Liver (tissue), 9 donors: Measurements from ENCODE around the gene CLASRP. TPM values are rescaled to one million over a fixed set of nuclear protein-coding genes. Genes with fewer than 3 reads are reported as not detected.

Experiments used
- DNase-seq: peaks from one replicate; pipeline ENCODE4 v3.0.0-alpha.2; 2017; ENCODE audit warnings: low spot score
- H3K27ac ChIP-seq, 2 donors: one replicate each; pipeline ENCODE4 v1.7.0; 2013; ENCODE audit warnings: inconsistent platforms in 2 of 2, low read length in 2 of 2, control low read depth in 1 of 2, low read depth in 1 of 2, mild to moderate bottlenecking in 1 of 2
- H3K27me3 ChIP-seq, 4 donors: one replicate each; pipeline versions ENCODE4 v1.6.1 to v1.7.0; 2013; ENCODE audit warnings: low read length in 3 of 4, inconsistent platforms in 1 of 4, mild to moderate bottlenecking in 1 of 4, moderate library complexity in 1 of 4; ENCODE audit not compliant: control insufficient read depth in 4 of 4, insufficient read depth in 4 of 4
- H3K36me3 ChIP-seq, 4 donors: one replicate each; pipeline versions ENCODE4 v1.6.1 to v1.7.0; 2013; ENCODE audit warnings: low read length in 3 of 4, mild to moderate bottlenecking in 3 of 4, low read depth in 1 of 4, moderate library complexity in 1 of 4; ENCODE audit not compliant: control insufficient read depth in 4 of 4, insufficient read depth in 3 of 4
- H3K4me1 ChIP-seq, 4 donors: one replicate each; pipeline versions ENCODE4 v1.6.1 to v1.7.0; 2013; ENCODE audit warnings: low read length in 3 of 4, mild to moderate bottlenecking in 3 of 4, moderate library complexity in 1 of 4; ENCODE audit not compliant: control insufficient read depth in 4 of 4, insufficient read depth in 4 of 4
- H3K4me3 ChIP-seq, 3 donors: one replicate each; pipeline versions ENCODE4 v1.6.1 to v1.7.0; 2013; ENCODE audit warnings: low read length in 3 of 3, control low read depth in 1 of 3, low read depth in 1 of 3, mild to moderate bottlenecking in 1 of 3
- H3K9ac ChIP-seq, 2 donors: one replicate each; pipeline ENCODE4 v1.7.0; 2013; ENCODE audit warnings: low read length in 2 of 2, mild to moderate bottlenecking in 2 of 2, moderate library complexity in 2 of 2, control low read depth in 1 of 2, low read depth in 1 of 2
- H3K9me3 ChIP-seq, 4 donors: one replicate each; pipeline versions ENCODE4 v1.6.1 to v1.7.0; 2013; ENCODE audit warnings: low read length in 3 of 4; ENCODE audit not compliant: control insufficient read depth in 4 of 4
- ATF3 ChIP-seq: IDR thresholded peaks from 2 replicates; pipeline ENCODE4 v1.6.1; 2016; ENCODE audit warnings: antibody characterized with exemption
- CTCF ChIP-seq: fragments of 150-350 bp; IDR thresholded peaks from 2 replicates; pipeline ENCODE4 v1.5.1; 2017; ENCODE audit warnings: improper control_type of control experiment, low read depth, low read length; ENCODE audit not compliant: missing input control
- EGR1 ChIP-seq, 2 donors: IDR thresholded peaks; 2 replicates each; pipeline ENCODE4 v1.6.1; 2016 to 2018; ENCODE audit warnings: antibody characterized with exemption in 2 of 2, low read depth in 2 of 2
- FOXA1 ChIP-seq: IDR thresholded peaks from 2 replicates; pipeline ENCODE4 v1.6.1; 2016; ENCODE audit warnings: antibody characterized with exemption
- FOXA2 ChIP-seq: IDR thresholded peaks from 2 replicates; pipeline ENCODE4 v1.6.1; 2016; ENCODE audit warnings: antibody characterized with exemption
- GABPA ChIP-seq, 2 donors: IDR thresholded peaks in 1 of 2; conservative IDR thresholded peaks in 1 of 2; 2 replicates each; pipeline ENCODE4 v1.6.1; 2016; ENCODE audit warnings: antibody characterized with exemption in 2 of 2, mild to moderate bottlenecking in 1 of 2, moderate library complexity in 1 of 2
- HNF4A ChIP-seq, 2 donors: conservative IDR thresholded peaks; 2 replicates each; pipeline ENCODE4 v1.6.1; 2016; ENCODE audit warnings: antibody characterized with exemption in 2 of 2, mild to moderate bottlenecking in 2 of 2
- JUND ChIP-seq, 2 donors: IDR thresholded peaks; 2 replicates each; pipeline ENCODE4 v1.6.1; 2016; ENCODE audit warnings: antibody characterized with exemption in 2 of 2
- NR2F2 ChIP-seq: IDR thresholded peaks from 2 replicates; pipeline ENCODE4 v1.6.1; 2016; ENCODE audit warnings: antibody characterized with exemption
- RAD21 ChIP-seq, 2 donors: IDR thresholded peaks; 2 replicates each; pipeline ENCODE4 v1.6.1; 2016; ENCODE audit warnings: antibody characterized with exemption in 2 of 2, mild to moderate bottlenecking in 2 of 2
- RXRA ChIP-seq, 2 donors: IDR thresholded peaks; 2 replicates each; pipeline ENCODE4 v1.6.1; 2017 to 2018; ENCODE audit warnings: antibody characterized with exemption in 2 of 2, mild to moderate bottlenecking in 1 of 2
- SP1 ChIP-seq: IDR thresholded peaks from 2 replicates; pipeline ENCODE4 v1.6.1; 2018; ENCODE audit warnings: antibody characterized with exemption, mild to moderate bottlenecking
- YY1 ChIP-seq: IDR thresholded peaks from 2 replicates; pipeline ENCODE4 v1.6.1; 2016; ENCODE audit warnings: antibody characterized with exemption, mild to moderate bottlenecking
- ZBTB33 ChIP-seq: IDR thresholded peaks from 2 replicates; pipeline ENCODE4 v1.6.1; 2016; ENCODE audit warnings: antibody characterized with exemption
- WGBS: extraction: QIAGEN DNeasy Blood & Tissue Kit; methylation state at CpG from one replicate; pipeline ENCODE4 v1.1.7; 2013; 5-methylcytosine and 5-hydroxymethylcytosine counted together
- polyA plus RNA-seq, 2 donors: library from polyadenylated mRNA; stranded (reverse) in 1 of 2; unstranded in 1 of 2; fragments of 200-250 nt in 1 of 2; fragments of >200 nt in 1 of 2; fragmentation: Nextera tagmentation in 1 of 2; extraction: Ambion mirVana in 1 of 2; gene quantifications; one replicate each; pipeline versions ENCODE4 v1.2.1 to v1.2.3, GENCODE V29; 2013 to 2015
- total RNA-seq, 2 donors: library from RNA; depleted of rRNA; stranded (reverse); fragments of >200 nt; gene quantifications; one replicate each; pipeline ENCODE4 v1.2.3, GENCODE V29; 2014
- TF ChIP-seq, protein P1 (sequence below): IDR thresholded peaks from 2 replicates; pipeline ENCODE4 v1.6.1; 2016; ENCODE audit warnings: antibody characterized with exemption
- donor health status: healthy.
- donor health status: healthy.
- donor health status: healthy.
- donor health status: healthy.
- donor health status: healthy.

Gene CLASRP
- total and polyA plus RNA-seq, 4 donors = 9.0 to 44.3 (median 12.8) TPM

GRCh38 chr19:45051929-45052579 lies 13.2 kb downstream of the CLASRP start:
- Histone ChIP-seq H3K36me3 (peaks cover 11 to 43% (median 31%) of the 10 kb centered on the region in 4 donors), H3K4me3 (no peak overlapping the region), H3K27me3 (no peaks in the 10 kb centered on the region), H3K9me3 (no peaks in the 10 kb centered on the region), H3K27ac (no peak overlapping the region), H3K9ac (no peak overlapping the region), H3K4me1 (peaks cover 3 to 36% (median 29%) of the 10 kb centered on the region in 4 donors)
- WGBS = 64% methylated on average over 9 of the region's 9 CpGs
- no peak for DNase-seq
- TF ChIP-seq JUND (IDR thresholded peaks at IDR 0.05) (no peak), CTCF (no peak), EGR1 (IDR thresholded peaks at IDR 0.05; ENCODE audit: low read depth in 2 of 2) (no peak), FOXA1 (no peak), ZBTB33 (no peak), GABPA (IDR thresholded peaks at IDR 0.05 in 1 of 2, conservative IDR thresholded peaks at IDR 0.05 in 1 of 2) (no peak), HNF4A (conservative IDR thresholded peaks at IDR 0.05) (no peak)
- TF ChIP-seq, protein P1, sequence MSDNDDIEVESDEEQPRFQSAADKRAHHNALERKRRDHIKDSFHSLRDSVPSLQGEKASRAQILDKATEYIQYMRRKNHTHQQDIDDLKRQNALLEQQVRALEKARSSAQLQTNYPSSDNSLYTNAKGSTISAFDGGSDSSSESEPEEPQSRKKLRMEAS = no peak

- no peaks in the 10 kb centered on the region for H3K9me3 ChIP-seq
- no peaks in the 10 kb centered on the region for H3K27me3 ChIP-seq
- DNase-seq = no peak
- H3K4me3 ChIP-seq = no peak overlapping the region
- H3K4me1 ChIP-seq = peaks cover 0 to 3% (median 0%) of the 10 kb centered on the region in 4 donors
- WGBS = 93% methylated on average over 8 of the region's 8 CpGs
- TF ChIP-seq, protein P1 = no peak
- TF ChIP-seq ATF3 (no peak), JUND (IDR thresholded peaks at IDR 0.05) (no peak), RXRA (IDR thresholded peaks at IDR 0.05) (no peak), FOXA1 (no peak), FOXA2 (no peak), GABPA (IDR thresholded peaks at IDR 0.05 in 1 of 2, conservative IDR thresholded peaks at IDR 0.05 in 1 of 2) (no peak), RAD21 (IDR thresholded peaks at IDR 0.05) (no peak), HNF4A (conservative IDR thresholded peaks at IDR 0.05) (no peak), ZBTB33 (no peak), SP1 (no peak), EGR1 (IDR thresholded peaks at IDR 0.05; ENCODE audit: low read depth in 2 of 2) (no peak), CTCF (no peak), YY1 (no peak), NR2F2 (no peak)
- H3K36me3 ChIP-seq = peaks cover 26 to 86% (median 66%) of the 10 kb centered on the region in 4 donors
- H3K9ac ChIP-seq = no peak overlapping the region
- no peak overlapping the region for H3K27ac ChIP-seq
These were observed 18.0 kb downstream of the CLASRP start for GRCh38 chr19:45056831-45057230.
